Adrenal gland (tissue), 5 donors: ENCODE results near the gene F7.
"Not testable (repeated sequence)": the region's sequence is repeated elsewhere in the genome, so short reads cannot be mapped to it uniquely, and the experiment has no call there.

Source experiments
- CTCF ChIP-seq, 6 experiments: fragments of 450-650 bp in 4 of 6; fragments of 200-600 bp in 2 of 6; sonication (generic) in 1 of 6; IDR thresholded peaks; 1 replicate in 5 of 6; 2 replicates in 1 of 6; pipeline versions ENCODE4 v1.5.1 to v1.8.0; 2016 to 2021; ENCODE audit warnings: antibody characterized with exemption in 6 of 6, mild to moderate bottlenecking in 2 of 6, moderate library complexity in 1 of 6
- POLR2A ChIP-seq, 2 donors: fragments of 450-650 bp; IDR thresholded peaks; one replicate each; pipeline ENCODE4 v1.6.1; 2017; ENCODE audit warnings: antibody characterized with exemption in 2 of 2, mild to moderate bottlenecking in 2 of 2, moderate library complexity in 1 of 2
- donor health status: DM: no; HTN: no; CAD: no.

- not testable (repeated sequence) for TF ChIP-seq CTCF, POLR2A (IDR thresholded peaks at IDR 0.05)
These were observed 2.9 kb downstream of the F7 start for GRCh38 chr13:113108521-113108920.
